Ovary (tissue), 3 donors: ENCODE measurements around the gene CMIP.

Experiments used
- EP300 ChIP-seq: sonication (generic); formaldehyde crosslinking; IDR thresholded peaks from one replicate; pipeline ENCODE4 v1.6.1; 2017; ENCODE audit warnings: antibody characterized with exemption
- POLR2A ChIP-seq: fragments of 450-650 bp; IDR thresholded peaks from one replicate; pipeline ENCODE4 v1.6.1; 2017; ENCODE audit warnings: antibody characterized with exemption, mild to moderate bottlenecking, moderate library complexity
- TF ChIP-seq, protein P1 (sequence below), 3 donors: fragments of 450-650 bp in 2 of 3; fragments of 200-600 bp in 1 of 3; IDR thresholded peaks; one replicate each; pipeline versions ENCODE4 v1.5.1 to v1.8.0; 2016 to 2022; ENCODE audit warnings: antibody characterized with exemption in 3 of 3, mild to moderate bottlenecking in 1 of 3
- donor health status: DM: no; HTN: no; CAD: no.

DNA sequence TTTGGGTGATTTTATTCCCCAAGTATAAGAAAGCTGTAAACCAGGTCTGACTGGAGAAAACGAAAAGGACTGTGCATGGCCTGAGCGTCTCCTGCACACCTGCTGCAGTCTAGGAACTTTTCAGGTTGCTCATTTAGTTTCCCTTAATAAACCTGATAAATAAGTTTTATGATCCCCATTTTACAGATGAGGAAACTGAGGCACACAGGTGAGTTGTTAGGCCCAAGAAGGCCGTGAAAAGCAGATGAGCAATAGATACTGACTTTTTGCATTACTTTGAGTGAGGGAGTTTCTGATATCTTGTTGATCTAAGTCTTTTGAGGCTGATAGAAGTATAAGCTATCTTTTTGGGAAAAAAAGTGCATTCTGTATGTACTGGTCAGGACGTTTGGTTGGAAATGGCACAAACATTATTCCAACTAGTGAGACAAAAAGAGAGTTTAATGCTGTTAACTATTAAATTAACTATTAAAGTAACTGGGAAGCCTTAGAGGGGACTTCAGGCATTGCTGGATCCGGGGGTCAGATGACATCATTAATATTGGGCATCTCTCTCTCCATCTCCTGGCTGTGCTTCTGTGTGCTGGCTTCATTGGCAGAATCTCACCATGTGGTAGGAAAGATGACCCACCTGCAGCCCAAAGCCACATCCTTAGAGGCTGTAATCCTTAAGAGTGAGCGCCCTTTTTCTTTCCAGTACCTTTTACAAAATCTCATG, 163.4 kb downstream of the CMIP start:
- TF ChIP-seq, protein P1, sequence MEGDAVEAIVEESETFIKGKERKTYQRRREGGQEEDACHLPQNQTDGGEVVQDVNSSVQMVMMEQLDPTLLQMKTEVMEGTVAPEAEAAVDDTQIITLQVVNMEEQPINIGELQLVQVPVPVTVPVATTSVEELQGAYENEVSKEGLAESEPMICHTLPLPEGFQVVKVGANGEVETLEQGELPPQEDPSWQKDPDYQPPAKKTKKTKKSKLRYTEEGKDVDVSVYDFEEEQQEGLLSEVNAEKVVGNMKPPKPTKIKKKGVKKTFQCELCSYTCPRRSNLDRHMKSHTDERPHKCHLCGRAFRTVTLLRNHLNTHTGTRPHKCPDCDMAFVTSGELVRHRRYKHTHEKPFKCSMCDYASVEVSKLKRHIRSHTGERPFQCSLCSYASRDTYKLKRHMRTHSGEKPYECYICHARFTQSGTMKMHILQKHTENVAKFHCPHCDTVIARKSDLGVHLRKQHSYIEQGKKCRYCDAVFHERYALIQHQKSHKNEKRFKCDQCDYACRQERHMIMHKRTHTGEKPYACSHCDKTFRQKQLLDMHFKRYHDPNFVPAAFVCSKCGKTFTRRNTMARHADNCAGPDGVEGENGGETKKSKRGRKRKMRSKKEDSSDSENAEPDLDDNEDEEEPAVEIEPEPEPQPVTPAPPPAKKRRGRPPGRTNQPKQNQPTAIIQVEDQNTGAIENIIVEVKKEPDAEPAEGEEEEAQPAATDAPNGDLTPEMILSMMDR (IDR thresholded peaks at IDR 0.05), result no peak
- TF ChIP-seq POLR2A (no peak), EP300 (no peak)
